OCI-LY7 (cell line): Measurements from ENCODE around the gene RAET1L.

Source experiments
- EZH2phosphoT487 ChIP-seq: fragments of 200-600 bp; sonication (generic); IDR thresholded peaks from 2 replicates; pipeline ENCODE4 v1.6.1; 2018; ENCODE audit warnings: low read depth, borderline replicate concordance, mild to moderate bottlenecking, mixed run types, antibody characterized with exemption, low read length, moderate library complexity, mixed read lengths
- TF ChIP-seq, protein P1 (sequence below): fragments of 200-600 bp; sonication (generic); conservative IDR thresholded peaks from 2 replicates; pipeline ENCODE4 v1.5.1; 2014; ENCODE audit warnings: mild to moderate bottlenecking, antibody characterized with exemption, low read length, moderate library complexity, mixed read lengths

DNA sequence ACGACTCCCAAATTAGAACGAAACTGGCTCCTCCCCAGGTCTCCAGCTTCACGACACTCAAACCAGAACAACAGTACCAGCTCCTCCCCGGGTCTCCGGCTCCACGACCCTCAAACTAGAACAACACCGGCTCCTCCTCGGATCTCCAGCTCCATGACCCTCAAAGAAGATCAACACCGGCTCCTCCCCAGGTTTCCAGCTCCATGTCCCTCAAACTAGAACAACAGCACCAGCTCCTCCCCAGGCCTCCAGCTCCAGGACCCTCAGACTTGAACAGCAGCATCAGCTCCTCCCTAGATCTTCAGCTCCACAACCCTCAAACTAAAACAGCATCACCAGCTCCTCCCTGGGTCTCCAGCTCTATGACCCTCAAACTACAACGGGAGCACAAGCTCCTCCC lies 29.8 kb upstream of the RAET1L start:
- TF ChIP-seq, protein P1, sequence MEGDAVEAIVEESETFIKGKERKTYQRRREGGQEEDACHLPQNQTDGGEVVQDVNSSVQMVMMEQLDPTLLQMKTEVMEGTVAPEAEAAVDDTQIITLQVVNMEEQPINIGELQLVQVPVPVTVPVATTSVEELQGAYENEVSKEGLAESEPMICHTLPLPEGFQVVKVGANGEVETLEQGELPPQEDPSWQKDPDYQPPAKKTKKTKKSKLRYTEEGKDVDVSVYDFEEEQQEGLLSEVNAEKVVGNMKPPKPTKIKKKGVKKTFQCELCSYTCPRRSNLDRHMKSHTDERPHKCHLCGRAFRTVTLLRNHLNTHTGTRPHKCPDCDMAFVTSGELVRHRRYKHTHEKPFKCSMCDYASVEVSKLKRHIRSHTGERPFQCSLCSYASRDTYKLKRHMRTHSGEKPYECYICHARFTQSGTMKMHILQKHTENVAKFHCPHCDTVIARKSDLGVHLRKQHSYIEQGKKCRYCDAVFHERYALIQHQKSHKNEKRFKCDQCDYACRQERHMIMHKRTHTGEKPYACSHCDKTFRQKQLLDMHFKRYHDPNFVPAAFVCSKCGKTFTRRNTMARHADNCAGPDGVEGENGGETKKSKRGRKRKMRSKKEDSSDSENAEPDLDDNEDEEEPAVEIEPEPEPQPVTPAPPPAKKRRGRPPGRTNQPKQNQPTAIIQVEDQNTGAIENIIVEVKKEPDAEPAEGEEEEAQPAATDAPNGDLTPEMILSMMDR: no peak
- TF ChIP-seq EZH2phosphoT487: no peak
